Loucy (cell line): ENCODE measurements around the gene ADARB2.

Source experiments
- H2AFZ ChIP-seq: fragments of 200-600 bp; sonication (generic); 2 replicates; pipeline ENCODE4 v1.6.0; 2016; ENCODE audit warnings: antibody characterized with exemption, mild to moderate bottlenecking, low read length, moderate library complexity
- H3F3A ChIP-seq: fragments of 200-600 bp; 2 replicates; pipeline ENCODE4 v1.6.0; 2016; ENCODE audit warnings: antibody characterized with exemption, low read depth, mild to moderate bottlenecking
- H3K27me3 ChIP-seq: fragments of 200-600 bp; sonication (generic); 2 replicates; pipeline ENCODE4 v1.6.1; 2014; ENCODE audit warnings: low read length, mild to moderate bottlenecking; ENCODE audit not compliant: insufficient read depth, poor library complexity, severe bottlenecking
- H3K36me3 ChIP-seq: fragments of 200-600 bp; sonication (generic); 2 replicates; pipeline ENCODE4 v1.6.1; 2016; ENCODE audit warnings: low read length; ENCODE audit not compliant: insufficient read depth
- H3K4me1 ChIP-seq: fragments of 200-600 bp; sonication (generic); 2 replicates; pipeline ENCODE4 v1.5.1; 2014; ENCODE audit warnings: low read length, mild to moderate bottlenecking; ENCODE audit not compliant: insufficient read depth, poor library complexity, severe bottlenecking
- H3K4me2 ChIP-seq: fragments of 200-600 bp; sonication (generic); 2 replicates; pipeline ENCODE4 v1.6.0; 2014; ENCODE audit warnings: antibody characterized with exemption, low read length, low read depth, mild to moderate bottlenecking; ENCODE audit not compliant: poor library complexity, severe bottlenecking
- H3K4me3 ChIP-seq: fragments of 200-600 bp; sonication (generic); 2 replicates; pipeline ENCODE4 v1.5.1; 2014; ENCODE audit warnings: low read length, mild to moderate bottlenecking, mixed read lengths; ENCODE audit not compliant: poor library complexity, severe bottlenecking
- H3K79me2 ChIP-seq: fragments of 200-600 bp; sonication (generic); 2 replicates; pipeline ENCODE4 v1.6.1; 2014; ENCODE audit warnings: low read length; ENCODE audit not compliant: insufficient read depth
- H3K9ac ChIP-seq: fragments of 200-600 bp; sonication (generic); 2 replicates; pipeline ENCODE4 v1.6.0; 2014; ENCODE audit warnings: mild to moderate bottlenecking, low read depth, low read length, moderate library complexity; ENCODE audit not compliant: poor library complexity, severe bottlenecking
- H3K9me2 ChIP-seq: fragments of 200-600 bp; sonication (generic); replicated peaks from 2 replicates; pipeline ENCODE4 v1.6.1; 2016; ENCODE audit warnings: low read depth, low read length, mixed read lengths
- H3K9me3 ChIP-seq: fragments of 200-600 bp; sonication (generic); 2 replicates; pipeline ENCODE4 v1.6.1; 2014; ENCODE audit warnings: mild to moderate bottlenecking, antibody characterized with exemption, low read length, low read depth; ENCODE audit not compliant: insufficient read depth
- H4K20me1 ChIP-seq: fragments of 200-600 bp; sonication (generic); 2 replicates; pipeline ENCODE4 v1.6.0; 2014; ENCODE audit warnings: antibody characterized with exemption, low read length, mild to moderate bottlenecking; ENCODE audit not compliant: insufficient read depth, poor library complexity, severe bottlenecking
- EZH2phosphoT487 ChIP-seq: fragments of 200-600 bp; IDR thresholded peaks from 2 replicates; pipeline ENCODE4 v1.6.1; 2018; ENCODE audit warnings: antibody characterized with exemption, mild to moderate bottlenecking, moderate library complexity, borderline replicate concordance
- TF ChIP-seq, protein P1 (sequence below): fragments of 200-600 bp; sonication (generic); conservative IDR thresholded peaks from 2 replicates; pipeline ENCODE4 v1.5.1; 2014; ENCODE audit warnings: mild to moderate bottlenecking, antibody characterized with exemption, low read length

The ADARB2 gene

DNA sequence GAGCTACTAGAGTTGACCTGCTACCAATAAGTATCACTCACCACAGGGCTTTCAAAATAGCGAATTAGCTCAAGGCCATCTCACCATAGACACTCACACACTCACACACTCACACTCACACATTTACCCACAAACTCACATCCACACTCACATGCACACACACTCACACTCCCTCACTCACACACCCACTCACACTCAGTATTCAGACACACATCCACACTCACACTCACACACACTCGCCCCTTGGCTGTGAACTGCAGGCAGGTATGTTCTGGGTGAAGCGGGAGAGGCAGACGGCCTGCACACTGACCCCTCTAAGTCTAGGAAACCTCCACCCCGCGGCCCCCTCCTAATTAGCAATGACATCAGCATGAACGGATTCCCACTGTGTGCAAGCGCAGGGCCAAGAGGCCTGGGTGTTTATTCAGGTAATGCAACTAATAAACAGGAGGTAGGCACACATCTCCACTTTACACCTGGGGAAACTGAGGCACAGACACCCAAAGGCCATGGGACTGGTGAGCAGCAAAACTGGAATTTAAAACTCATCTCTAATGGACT lies 94.6 kb downstream of the ADARB2 start:
- TF ChIP-seq, protein P1, sequence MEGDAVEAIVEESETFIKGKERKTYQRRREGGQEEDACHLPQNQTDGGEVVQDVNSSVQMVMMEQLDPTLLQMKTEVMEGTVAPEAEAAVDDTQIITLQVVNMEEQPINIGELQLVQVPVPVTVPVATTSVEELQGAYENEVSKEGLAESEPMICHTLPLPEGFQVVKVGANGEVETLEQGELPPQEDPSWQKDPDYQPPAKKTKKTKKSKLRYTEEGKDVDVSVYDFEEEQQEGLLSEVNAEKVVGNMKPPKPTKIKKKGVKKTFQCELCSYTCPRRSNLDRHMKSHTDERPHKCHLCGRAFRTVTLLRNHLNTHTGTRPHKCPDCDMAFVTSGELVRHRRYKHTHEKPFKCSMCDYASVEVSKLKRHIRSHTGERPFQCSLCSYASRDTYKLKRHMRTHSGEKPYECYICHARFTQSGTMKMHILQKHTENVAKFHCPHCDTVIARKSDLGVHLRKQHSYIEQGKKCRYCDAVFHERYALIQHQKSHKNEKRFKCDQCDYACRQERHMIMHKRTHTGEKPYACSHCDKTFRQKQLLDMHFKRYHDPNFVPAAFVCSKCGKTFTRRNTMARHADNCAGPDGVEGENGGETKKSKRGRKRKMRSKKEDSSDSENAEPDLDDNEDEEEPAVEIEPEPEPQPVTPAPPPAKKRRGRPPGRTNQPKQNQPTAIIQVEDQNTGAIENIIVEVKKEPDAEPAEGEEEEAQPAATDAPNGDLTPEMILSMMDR: no peak
- no peak for TF ChIP-seq EZH2phosphoT487
- Histone ChIP-seq H4K20me1 (no peaks in the 10 kb centered on the region), H3K4me3 (no peak overlapping the region), H3K79me2 (no peaks in the 10 kb centered on the region), H3K27me3 (no peaks in the 10 kb centered on the region), H3K9ac (no peak overlapping the region), H3K4me1 (no peaks in the 10 kb centered on the region), H3K9me2 (no peaks in the 10 kb centered on the region), H3F3A (no peaks in the 10 kb centered on the region), H2AFZ (no peak overlapping the region), H3K4me2 (no peak overlapping the region), H3K9me3 (no peaks in the 10 kb centered on the region), H3K36me3 (no peaks in the 10 kb centered on the region)

DNA sequence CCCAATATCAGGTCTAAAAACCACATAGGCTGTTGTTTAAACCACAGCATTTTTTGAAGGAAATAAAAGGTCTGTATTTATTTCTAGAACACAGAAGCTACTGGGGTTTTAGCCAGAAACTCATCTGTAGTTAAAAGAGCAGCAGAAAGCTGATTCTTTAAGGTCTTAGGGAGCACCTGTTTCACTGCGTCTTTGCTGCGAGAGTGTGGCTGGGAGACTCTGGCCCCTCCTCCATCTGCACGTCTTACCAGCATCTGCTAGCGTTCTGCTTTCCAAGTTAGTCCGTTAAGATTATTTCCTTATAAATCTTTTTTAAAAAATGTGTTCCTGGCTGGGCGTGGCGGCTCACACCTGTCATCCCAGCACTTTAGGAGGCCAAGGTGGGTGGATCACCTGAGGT lies 95.9 kb downstream of the ADARB2 start:
- no peak for TF ChIP-seq EZH2phosphoT487
- TF ChIP-seq, protein P1: no peak
- Histone ChIP-seq H3K9me3 (no peaks in the 10 kb centered on the region), H2AFZ (no peak overlapping the region), H3K27me3 (no peaks in the 10 kb centered on the region), H3K4me1 (no peaks in the 10 kb centered on the region), H3K9ac (no peak overlapping the region), H3K4me3 (no peak overlapping the region), H4K20me1 (no peaks in the 10 kb centered on the region), H3K36me3 (no peaks in the 10 kb centered on the region), H3K9me2 (no peaks in the 10 kb centered on the region), H3K4me2 (no peak overlapping the region), H3K79me2 (no peaks in the 10 kb centered on the region), H3F3A (no peaks in the 10 kb centered on the region)

DNA sequence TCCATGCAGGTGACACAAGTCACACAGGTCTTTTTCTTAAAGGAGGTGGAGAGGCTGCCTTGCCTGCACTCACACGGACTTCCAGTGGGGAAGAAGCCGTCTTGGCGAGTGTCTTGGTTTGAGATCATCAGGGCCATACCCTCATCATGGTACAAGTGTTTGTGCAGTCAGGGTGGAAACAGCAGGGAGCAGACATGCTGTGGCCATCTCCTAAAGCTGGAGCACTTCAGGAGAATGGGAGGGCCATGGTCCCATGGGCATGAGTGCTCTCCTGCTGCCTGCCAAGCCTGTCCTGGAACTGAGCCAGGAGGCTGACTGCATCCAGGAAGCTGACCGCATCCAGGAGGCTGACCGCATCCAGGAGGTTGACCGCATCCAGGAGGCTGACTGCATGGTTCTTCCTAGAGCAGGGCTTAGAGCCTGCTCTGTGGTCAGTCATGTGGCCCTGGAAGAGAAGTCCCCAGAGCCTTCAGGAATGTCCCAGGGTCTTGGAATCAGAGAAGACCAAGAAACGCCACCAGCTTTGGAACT lies 98.4 kb downstream of the ADARB2 start:
- H3K4me1 ChIP-seq: no peaks in the 10 kb centered on the region
- H3K9me2 ChIP-seq: no peaks in the 10 kb centered on the region
- TF ChIP-seq, protein P1: no peak
- no peak for TF ChIP-seq EZH2phosphoT487
- no peaks in the 10 kb centered on the region for H3F3A ChIP-seq
- no peaks in the 10 kb centered on the region for H3K27me3 ChIP-seq
- H3K79me2 ChIP-seq: no peaks in the 10 kb centered on the region
- no peaks in the 10 kb centered on the region for H4K20me1 ChIP-seq
- no peaks in the 10 kb centered on the region for H3K36me3 ChIP-seq
- H2AFZ ChIP-seq: no peak overlapping the region
- H3K4me3 ChIP-seq: no peak overlapping the region
- no peak overlapping the region for H3K4me2 ChIP-seq
- no peaks in the 10 kb centered on the region for H3K9me3 ChIP-seq
- no peak overlapping the region for H3K9ac ChIP-seq
